Measurements from ENCODE around the gene CCDC188. TPM values are rescaled to one million over a fixed set of nuclear protein-coding genes. Genes with fewer than 3 reads are reported as not detected.

Gene CCDC188
- total and polyA plus RNA-seq, 9 of the 15 experiments (the other 6 are each of a cell fraction or from before 2014, with no cell fraction given), result not detected

DNA sequence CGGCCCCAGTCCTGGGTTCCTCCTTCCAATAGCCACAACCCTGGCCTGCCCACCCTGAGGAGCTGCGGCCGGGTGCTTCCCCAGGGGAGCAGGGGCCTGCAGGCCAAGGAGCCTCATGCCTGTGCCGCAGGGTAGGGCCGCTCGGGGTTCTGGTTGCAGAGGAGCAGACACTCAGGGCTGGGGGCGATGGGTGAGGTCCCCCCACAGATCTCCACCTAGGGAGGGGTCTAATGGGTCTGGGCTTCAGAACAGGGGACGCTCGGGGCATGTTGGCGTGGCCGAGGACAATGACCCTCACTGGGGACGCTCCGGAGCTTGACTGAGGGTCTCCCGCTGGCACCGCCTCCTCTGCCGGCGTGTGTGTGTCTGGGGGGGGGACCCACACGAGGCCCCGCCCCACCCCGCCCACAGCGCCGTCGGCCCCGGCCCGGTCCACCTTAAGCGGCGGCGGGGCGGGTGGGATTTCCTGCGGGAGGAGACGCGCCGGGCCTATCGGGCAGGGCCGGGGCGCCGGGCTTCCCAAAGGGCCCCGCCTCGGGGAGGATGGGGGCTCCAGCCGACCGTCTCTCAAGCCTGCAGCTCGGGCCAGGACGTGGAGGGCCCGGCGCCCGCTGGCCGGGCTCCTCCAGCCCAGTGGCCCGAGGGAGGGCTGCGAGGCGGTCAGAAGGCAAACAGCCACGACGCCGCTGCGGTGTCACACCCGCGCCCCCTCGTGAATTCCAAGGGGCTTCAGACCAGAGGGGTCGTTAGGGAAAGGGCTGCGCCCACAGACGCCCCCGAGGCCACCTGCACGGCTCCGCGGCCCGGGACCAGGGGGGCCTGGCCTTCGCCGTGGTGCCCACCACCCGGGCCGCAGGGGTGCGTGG is 19.9 kb downstream of the CCDC188 start (continued):
- peak; percentile 67 for TF ChIP-seq ZBTB40 (IDR thresholded peaks at IDR 0.05)
- peak; percentile 63 for TF ChIP-seq ZBTB40 (CRISPR knock-in tag; IDR thresholded peaks at IDR 0.05)
- no peak for TF ChIP-seq ZNF778 (CRISPR knock-in tag; IDR thresholded peaks at IDR 0.05)
- TF ChIP-seq, protein P1, sequence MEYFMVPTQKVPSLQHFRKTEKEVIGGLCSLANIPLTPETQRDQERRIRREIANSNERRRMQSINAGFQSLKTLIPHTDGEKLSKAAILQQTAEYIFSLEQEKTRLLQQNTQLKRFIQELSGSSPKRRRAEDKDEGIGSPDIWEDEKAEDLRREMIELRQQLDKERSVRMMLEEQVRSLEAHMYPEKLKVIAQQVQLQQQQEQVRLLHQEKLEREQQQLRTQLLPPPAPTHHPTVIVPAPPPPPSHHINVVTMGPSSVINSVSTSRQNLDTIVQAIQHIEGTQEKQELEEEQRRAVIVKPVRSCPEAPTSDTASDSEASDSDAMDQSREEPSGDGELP (CRISPR knock-in tag; IDR thresholded peaks at IDR 0.05; ENCODE audit: borderline replicate concordance), result no peak
- peak; percentile 82 for TF ChIP-seq FIP1L1 (IDR thresholded peaks at IDR 0.05; ENCODE audit: low read depth, low read length, poor library complexity, severe bottlenecking)
- no peak for TF ChIP-seq MAFK (IDR thresholded peaks at IDR 0.05; ENCODE audit: low read length)
- no peak for TF ChIP-seq GABPB1 (CRISPR knock-in tag; IDR thresholded peaks at IDR 0.05)
- no peak for TF ChIP-seq MECOM (CRISPR knock-in tag; IDR thresholded peaks at IDR 0.05)
- peak; percentile 16; the same call in 1 of the 2 replicates for TF ChIP-seq RHOXF2B (CRISPR knock-in tag; conservative IDR thresholded peaks at IDR 0.05)
- TF ChIP-seq ZKSCAN8 (CRISPR knock-in tag; IDR thresholded peaks at IDR 0.05), result no peak
- TF ChIP-seq SIRT6 (IDR thresholded peaks at IDR 0.05; ENCODE audit: low read depth, low read length), result no peak
- no peak for TF ChIP-seq NFRKB (IDR thresholded peaks at IDR 0.05; ENCODE audit: low read depth)
- TF ChIP-seq SIN3A (IDR thresholded peaks at IDR 0.05; ENCODE audit: borderline replicate concordance in 2 of 2, control insufficient read depth in 1 of 2, low read depth in 2 of 2, low read length in 2 of 2), result peak; percentile 18 to 84; a peak in 1 of 4 replicates
- no peak for TF ChIP-seq MYNN (IDR thresholded peaks at IDR 0.05)
- TF ChIP-seq MYNN (CRISPR knock-in tag; IDR thresholded peaks at IDR 0.05), result peak; percentile 78
- 0 out of 2 replicates have a peak, but pooled peaks have one; percentile 70 for TF ChIP-seq ZNF57 (CRISPR knock-in tag; IDR thresholded peaks at IDR 0.05)
- TF ChIP-seq HDGF (IDR thresholded peaks at IDR 0.05), result 0 out of 2 replicates have a peak, but pooled peaks have one; percentile 70
- no peak for TF ChIP-seq POLR2H (tag; IDR thresholded peaks at IDR 0.05; ENCODE audit: low read depth)
